NCI-H1694 treated with DMSO at 0.1 percent for 48 hours (cell line): ENCODE data around the gene ADAMTS7.
"Not testable (repeated sequence)": the region's sequence is repeated elsewhere in the genome, so short reads cannot be mapped to it uniquely, and the experiment has no call there.

Source experiments
- DNase-seq: peaks from one replicate; lab custom pipeline; 2025; lab: John Stamatoyannopoulos, UW

Gene ADAMTS7

DNA sequence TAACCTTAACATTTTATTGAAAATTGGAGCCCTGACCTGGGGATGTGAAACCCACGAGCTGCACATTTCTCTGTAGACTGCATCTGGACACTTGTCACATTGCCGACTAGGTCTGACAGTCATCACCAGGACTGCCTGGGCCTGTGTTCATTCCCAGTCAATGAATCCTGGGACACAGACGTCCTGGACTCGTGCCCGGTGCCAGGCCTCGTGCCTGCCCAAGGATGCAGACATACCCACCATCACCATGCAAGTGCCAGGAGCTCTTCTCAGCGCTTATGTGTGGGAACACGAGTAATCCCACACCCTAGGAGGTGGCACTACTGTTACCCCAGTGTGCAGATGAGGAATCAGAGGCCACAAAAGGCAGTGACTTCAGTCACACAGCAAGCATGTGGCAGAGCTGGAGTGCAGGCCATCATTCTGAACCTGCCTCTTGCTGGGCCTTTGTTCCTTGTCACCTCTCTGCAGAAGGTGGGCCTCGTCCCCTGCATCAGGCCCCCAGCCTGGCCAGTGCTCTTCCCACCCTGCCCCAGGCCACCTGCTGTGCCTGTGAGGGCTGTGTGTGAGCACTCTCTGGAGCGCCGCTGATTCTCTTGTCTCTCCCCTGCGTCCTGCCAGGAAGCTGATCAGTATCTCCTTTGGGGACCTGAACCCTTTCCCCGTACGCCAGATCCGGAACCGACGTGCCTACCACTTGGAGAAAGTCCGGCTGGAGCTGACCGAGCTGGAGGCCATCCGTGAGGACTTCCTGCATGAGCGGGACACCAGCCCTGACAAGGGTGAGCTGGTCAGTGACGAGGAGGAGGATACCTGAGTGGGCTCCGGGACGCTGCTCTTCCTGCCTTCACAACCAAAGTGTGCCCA is 58.5 kb downstream of the ADAMTS7 start:
- no peak for DNase-seq

DNA sequence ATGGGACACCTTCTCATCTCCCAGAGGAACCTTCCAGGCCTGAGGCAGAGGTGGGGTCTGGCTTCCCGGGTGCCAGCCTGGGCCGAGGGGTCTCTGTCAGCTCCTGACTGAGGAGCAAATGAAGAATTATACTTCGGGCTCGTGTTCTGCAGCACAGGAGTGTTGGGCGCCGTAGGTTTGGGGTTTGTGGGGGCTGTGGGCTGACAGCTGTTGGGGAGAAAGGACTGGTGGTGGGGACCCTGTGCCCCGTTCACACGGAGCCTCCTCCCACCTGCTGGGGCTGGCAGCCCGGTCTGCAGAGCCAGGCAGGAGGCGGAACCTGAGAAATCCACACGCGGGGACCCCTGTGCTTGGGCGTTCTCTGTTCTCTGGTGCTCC is 59.7 kb downstream of the ADAMTS7 start:
- DNase-seq = no peak

DNA sequence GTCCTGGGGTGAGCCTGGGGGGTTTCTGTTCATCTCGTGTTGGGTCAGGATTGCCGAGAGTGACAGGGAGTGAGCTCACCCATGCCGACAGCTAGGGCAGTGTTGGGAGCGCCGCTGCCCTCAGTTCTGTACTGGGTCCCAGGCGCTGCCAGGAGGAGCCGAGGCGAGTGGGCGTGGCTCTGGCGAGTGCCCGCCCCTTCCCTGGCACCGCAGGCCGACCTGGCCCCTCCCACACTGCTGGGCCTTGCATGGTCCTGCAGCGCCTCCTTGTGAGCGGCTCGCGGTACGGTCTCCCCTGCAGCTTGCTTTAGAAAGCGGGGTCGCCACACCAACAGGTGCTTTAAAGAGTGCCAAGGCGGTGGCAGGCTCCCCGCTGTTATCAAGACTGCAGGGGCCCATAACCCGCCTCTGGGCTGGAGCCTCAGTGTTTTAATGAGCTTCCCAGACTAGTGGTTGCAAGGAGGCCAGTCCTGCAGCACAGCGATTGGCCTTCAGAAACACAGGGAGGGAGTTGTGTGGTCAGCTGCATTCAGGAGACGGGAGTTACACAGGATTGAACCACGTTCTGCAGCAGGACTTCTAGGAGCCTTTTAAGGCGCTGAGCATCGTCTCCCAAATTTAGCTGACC is 60.2 kb downstream of the ADAMTS7 start:
- peak; percentile 42 for DNase-seq

DNA sequence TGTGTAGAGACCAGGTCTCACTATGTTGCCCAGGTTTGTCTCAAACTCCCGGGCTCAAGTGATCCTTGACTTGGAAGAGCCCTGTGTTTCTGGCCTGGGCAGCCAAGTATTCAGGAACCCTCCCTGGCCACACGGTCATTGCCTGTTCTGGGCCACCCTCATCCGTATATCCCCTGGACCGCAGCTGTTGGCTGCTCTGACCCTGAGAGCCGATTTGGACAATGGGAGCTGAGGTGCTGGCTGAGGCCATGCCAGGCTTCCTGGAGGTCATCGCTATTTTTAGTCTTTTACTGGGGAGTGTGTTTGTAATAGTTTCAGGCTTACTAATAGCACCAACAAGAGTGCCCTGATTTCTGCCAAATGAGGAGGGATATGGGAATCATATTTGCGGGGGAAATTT is 60.7 kb downstream of the ADAMTS7 start:
- DNase-seq = no peak

DNA sequence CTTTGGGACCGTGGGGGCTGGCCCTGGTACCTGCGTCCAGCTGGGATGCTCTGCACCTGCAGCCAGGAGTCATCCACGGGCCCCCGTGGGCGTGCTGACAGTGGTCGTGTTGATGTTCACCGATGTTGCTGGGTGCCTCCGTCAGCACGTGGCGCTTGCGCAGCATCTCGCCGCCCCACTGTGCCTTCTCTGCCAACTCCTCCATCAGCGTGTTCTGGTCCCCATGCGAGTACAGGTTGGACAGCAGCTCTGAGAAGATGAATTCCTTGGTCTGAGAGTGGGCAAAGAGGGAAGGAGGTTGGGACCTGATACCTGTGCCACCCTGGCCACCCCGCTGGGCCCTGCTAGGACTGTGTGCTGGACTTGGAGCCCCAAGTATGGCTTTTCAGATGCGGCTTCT is 61.4 kb downstream of the ADAMTS7 start:
- DNase-seq = no peak

DNA sequence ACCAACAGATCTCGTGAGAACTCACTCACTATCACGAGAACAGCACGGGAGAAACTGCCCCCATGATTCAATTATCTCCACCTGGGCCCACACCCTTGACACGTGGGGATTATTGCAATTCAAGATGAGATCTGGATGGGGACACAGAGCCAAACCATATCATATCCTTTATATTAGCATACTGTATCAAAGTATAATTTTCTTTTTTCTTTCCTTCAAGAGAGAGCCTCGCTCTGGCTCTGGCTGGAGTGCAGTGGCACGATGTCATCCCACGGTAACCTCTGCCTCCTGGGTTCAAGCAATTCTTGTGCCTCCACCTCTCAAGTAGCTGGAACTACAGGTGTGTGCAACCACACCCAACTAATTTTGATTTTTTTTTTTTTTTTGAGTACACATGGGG is 63.4 kb downstream of the ADAMTS7 start:
- DNase-seq = not testable (repeated sequence)

DNA sequence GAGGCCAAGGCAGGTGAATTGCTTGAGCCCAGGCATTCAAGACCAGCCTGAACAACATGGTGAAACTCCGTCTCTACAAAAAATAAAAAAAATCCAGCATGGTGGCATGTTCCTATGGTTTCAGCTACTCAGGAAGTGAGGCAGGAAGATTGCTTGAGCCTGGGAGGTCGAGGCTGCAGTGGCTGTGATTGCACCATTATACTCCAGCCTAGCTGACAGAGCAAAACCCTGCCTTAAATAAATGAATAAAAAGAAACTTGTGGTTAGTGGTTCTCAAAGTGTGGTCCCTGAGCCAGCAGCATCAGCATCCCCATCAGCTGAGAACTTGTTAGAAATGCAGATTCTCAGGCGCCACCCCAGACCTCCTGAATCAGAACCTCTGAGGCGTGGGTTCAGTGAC is 69.6 kb downstream of the ADAMTS7 start:
- DNase-seq = not testable (repeated sequence)

DNA sequence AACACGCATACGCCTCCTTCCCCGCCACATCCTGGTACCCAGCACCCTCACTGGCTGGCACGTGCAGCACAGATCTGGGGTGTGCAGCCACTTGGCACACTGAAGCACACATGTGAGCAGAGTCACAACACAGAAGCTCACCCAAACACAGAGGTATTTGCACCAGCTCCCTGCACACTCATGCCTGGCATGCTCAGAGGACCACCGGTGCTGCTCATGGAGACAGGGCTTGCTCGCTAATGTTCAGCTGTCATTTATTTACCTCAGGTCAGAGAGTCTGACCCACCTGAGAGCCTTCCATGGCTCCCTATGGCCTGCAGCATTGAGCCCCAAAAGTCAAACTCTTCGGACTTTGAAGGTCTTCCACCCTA is 70.4 kb downstream of the ADAMTS7 start:
- no peak for DNase-seq

DNA sequence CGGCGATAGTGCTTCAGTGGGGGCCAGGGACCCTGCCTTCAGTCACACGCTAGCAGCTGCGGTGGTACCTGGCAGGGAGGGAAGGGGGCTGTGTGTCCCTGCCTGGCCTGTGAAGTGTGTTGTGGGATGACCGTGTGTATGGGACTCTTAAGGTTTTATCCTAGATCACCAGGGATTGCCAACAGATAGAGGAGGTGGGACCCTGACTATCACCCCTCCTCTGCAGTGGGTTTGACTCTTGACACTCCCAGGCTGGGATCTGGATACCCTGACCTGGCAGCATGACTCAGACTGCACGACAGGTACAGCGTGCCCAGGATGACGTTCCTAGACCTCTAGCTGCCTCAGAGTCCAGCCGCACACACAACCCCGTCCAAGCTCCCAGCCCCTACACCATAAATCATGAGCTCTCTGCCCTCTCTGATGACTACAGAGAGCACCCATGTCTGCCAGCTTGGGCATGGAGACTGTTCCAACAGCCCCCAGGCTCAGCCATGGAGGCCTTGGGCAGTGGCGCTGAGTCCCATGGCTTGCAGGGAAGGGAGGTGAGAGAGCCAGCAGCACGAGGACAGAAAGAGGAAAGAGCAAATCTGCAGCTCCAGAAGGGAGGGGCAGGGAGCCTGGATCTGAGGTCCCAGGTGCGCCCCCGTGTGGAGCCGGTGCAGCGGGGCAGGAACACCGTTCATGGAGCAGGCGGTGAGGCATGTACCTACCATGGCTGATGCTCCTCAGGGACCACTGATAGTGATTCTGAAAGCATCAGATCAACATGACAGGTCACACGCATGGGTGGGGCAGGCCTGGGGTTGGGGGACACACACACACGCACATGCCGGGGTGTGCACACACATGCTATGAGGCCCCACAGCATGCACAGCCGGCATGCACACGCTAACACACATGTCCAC is 71.0 kb downstream of the ADAMTS7 start:
- peak; percentile 41 for DNase-seq

DNA sequence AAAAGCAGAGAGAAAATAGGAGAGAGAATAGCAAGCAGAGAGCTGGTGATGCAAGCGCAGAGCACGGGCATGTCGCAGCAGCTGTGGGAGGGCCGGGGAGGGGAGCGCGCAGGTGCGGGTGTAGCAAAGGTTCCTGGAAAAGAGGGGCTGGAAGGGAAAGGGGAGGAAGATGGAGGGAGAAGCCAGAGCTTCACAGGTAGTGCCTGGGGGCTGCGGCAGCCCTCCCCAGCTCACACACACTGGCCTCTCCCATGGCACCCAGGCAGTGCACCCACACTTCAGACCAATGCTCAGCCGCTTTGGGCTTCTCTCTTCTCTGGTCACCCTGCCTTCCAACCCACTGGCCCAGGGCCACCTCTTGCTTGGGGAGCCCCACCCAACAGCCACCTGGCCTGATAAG is 72.1 kb downstream of the ADAMTS7 start:
- DNase-seq = no peak

DNA sequence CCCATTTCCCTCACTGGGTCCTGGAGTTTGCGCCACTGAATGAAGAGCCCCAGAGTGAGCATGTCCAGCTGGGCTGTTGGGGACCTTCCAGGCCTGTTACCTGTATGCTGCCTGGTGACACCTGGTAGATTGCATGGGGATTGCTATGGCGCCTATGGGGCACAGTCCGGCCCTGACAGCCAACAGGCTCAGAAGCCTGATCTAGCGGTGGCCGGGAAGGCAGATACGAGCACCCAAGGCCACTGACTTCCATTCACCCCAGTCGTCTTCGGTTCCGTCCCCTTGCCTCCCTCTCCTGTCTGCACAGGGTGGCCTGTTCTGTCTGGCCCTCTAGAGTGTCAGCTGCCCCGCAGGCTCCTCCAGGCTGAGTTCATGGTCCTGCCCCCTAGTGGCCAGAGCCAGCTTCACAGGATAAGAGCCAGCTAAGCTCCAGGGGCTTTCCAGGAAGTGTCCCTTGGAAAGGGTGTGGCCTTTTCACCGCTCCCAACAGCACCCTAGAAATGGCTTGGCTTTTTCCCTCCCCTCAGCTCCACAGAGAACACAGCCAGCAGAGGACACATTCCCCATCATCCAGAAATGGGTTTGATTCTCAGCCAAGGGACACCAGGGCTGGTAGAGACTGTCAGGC is 73.2 kb downstream of the ADAMTS7 start:
- DNase-seq = not testable (repeated sequence)

DNA sequence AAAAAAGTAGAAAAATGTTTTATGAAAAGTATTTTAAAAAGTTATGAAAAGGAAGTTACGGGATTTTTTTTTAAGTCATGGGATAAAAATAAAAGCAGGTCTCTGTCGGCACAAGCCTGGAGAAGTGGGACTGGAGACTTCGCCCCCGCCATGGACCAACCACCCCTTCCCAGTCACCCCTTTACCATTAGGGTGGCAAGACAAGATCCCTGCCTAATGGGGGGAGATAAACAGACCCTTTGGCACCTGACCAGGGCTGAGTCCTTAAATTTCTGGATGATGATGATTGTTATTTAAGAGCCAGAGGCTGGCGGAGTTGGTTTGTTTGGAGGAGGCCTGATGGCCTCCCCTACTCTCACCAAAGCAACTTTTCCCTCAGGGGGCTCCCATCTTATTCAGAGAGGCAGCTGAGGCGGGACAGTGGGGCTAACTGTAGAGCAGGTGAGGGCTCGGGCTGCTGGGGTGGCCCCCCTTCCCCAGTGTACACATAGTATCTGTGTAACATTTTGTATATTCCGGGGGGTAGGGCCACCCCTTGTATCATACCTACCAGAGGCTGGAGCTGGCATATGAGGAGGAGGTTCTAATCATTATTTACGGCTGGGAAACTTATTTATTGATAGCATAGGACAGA is 74.0 kb downstream of the ADAMTS7 start:
- no peak for DNase-seq

DNA sequence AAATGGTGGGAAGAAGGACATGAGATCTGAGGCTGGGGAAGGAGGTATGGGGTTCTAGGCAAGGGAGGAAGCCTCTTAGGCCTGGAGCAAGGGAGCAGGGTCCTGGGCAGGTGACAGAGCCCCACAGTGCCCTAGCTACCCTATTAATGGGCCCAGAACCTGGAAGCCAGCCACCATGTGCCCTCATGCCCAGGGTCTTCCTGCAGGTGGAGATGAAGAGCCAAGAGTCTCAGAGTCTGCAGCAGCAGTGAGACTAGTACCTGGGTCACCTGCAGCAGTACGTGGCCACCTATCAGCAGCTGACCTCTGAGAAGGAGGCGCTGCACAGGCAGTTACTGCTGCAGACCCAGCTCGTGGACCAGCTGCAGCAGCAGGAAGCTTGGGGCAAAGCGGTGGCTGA is 75.0 kb downstream of the ADAMTS7 start:
- DNase-seq = not testable (repeated sequence)

DNA sequence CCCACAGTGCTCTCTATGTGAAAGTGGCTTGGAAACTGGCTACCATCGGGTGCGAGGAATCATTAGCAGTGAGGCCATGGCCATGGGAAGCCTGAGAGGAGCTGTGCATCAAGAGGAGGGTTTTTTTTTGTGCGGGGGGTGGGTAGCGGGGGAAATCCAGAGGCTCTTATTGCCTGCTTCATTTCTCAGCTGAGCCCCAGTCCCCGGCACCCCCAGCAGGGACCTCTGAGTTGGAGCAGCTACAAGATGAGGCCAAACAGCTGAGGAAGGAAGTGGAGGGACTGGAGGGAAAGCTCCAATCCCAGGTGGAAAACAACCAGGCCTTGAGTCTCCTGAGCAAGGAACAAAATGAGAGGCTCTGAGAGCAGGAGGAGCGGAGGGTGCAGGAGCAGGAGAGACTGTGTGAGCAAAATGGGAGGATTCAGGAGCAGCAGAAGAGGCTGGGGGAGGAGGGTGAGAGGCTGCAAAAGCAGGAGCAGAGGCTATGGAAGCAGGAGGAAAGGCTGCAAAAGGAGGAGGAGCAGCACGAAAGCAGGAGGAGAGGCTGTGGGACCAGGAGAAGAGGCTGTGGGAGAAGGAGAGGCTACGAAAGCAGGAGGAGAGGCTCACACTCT is 76.7 kb downstream of the ADAMTS7 start:
- DNase-seq = no peak

DNA sequence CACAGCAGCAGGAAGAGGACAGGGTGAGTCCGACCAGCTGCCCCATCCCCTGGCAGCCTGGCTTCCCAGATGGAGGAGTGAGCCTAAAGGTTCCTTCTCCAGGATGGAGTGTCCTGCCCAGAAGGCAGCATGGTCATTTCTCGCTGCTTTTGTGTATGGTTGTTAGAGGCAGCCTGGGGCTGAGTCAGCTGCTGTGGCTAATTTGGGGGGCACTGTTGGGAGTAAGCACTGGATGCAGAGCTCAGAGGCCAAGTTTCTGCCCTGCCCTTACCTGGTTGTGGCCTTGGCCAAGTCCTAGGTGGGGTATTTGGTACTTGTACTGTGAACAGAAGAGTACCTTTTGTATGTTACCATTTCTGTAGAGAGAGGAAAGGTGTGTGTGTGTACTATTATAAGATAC is 78.6 kb downstream of the ADAMTS7 start:
- no peak for DNase-seq

DNA sequence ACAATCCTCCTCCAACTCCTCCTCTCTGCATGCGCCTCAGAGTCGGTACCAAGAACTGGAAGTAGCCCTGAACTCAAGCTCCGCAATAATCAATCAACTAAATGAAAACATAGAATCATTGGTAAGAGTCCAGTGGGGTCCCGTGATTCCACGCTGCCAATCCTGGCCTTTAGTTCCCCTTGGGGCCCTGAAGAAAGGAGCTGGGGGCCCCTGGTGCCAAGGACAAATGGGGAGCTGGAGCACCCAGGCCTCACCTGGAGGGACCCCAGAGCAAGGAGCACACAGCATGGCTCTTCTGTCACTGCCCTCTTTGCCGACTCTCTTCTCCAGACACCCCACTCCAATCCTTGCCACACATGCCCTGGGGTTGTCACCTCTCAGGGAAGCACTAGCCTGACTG is 80.3 kb downstream of the ADAMTS7 start:
- DNase-seq = no peak

DNA sequence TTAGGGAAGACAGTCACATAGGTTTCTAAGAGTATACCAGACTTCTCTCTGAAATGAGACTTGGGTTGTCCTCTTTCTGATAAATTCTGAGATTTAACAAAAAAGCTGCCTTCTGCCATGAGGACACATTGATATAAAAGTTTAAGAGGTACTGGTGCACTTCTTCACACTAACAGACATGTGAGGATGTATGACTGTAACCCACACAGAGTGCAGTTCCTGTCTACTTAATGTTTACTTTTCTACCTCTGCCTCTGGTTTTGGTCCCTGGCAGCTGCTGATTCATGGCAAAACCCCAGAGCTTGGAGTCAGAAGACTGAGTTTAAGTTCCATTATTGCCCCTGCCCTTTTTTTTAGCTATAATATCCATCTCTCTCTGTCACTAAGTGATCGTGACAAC is 82.8 kb downstream of the ADAMTS7 start:
- not testable (repeated sequence) for DNase-seq

DNA sequence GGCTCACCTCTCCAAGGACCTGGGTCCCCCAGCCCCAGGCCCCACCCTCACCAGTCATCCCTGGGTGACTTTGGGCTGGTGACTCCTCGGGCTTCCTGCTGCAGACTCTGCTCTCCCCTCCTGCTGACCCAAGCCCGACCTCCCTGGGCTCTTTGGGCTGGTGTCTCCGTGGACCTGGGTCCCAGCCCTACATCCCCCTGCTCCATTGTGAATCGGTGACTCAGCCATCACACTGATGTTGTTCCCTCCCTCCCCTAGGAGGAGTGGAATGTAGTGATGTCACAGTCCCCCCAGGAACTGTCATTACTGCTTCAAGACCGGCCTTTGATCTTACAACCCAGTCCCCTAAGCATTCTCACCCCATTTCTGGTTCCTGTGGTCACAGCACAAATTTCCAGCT is 83.7 kb downstream of the ADAMTS7 start:
- no peak for DNase-seq

DNA sequence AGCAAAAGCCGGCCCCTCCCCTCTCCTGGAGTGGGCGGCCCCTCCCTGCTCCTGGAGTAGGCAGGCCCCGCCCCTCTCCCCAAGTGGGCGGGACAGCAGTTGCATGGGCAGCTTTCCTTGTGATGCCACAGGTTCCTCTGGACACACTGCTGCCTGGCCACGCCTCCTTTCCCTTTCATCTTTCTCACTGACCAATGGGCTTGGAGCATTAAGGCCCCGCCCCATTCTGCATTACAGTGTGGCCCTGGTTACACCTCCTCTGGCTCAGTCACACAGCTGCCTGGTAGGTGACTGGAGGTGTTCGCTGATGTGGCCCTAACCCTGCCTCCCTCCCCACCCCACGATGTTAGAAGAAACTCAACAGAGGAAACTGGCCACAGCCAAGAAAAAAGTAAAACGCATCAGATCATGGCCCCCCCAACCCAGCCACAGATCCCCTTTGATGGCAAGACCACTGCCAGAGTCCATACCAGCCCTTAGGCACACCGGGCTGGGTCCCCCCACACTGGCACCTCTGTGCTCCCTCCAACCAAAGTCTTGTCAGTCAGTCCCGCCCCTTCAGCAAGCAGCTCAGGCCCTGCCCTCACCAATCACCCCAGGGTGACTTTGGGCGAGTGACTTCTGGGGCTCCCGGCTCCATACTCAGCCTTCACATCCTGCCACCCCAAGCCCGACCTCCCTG is 84.3 kb downstream of the ADAMTS7 start:
- DNase-seq = no peak

DNA sequence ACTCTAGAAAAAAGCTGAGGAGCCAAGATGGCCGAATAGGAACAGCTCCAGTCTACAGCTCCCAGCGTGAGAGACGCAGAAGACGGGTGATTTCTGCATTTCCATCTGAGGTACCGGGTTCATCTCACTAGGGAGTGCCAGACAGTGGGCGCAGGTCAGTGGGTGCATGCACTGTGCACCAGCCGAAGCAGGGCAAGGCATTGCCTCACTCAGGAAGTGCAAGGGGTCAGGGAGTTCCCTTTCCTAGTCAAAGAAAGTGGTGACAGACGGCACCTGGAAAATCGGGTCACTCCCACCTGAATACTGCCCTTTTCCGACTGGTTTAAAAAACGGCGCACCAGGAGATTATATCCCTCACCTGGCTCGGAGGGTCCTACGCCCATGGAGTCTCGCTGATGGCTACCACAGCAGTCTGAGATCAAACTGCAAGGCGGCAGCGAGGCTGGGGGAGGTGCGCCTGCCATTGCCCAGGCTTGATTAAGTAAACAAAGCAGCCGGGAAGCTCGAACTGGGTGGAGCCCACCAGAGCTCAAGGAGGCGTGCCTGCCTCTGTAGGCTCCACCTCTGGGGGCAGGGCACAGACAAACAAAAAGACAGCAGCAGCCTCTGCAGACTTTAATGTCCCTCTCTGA is 91.3 kb downstream of the ADAMTS7 start:
- not testable (repeated sequence) for DNase-seq
